ENCODE results near the gene SH3RF3. TPM values are rescaled to one million over a fixed set of nuclear protein-coding genes. Genes with fewer than 3 reads are reported as not detected.
"Not testable (repeated sequence)": the region's sequence is repeated elsewhere in the genome, so short reads cannot be mapped to it uniquely, and the experiment has no call there.

Gene SH3RF3
- total RNA-seq, 1 donor from 2014 or later: 10.8 TPM

DNA sequence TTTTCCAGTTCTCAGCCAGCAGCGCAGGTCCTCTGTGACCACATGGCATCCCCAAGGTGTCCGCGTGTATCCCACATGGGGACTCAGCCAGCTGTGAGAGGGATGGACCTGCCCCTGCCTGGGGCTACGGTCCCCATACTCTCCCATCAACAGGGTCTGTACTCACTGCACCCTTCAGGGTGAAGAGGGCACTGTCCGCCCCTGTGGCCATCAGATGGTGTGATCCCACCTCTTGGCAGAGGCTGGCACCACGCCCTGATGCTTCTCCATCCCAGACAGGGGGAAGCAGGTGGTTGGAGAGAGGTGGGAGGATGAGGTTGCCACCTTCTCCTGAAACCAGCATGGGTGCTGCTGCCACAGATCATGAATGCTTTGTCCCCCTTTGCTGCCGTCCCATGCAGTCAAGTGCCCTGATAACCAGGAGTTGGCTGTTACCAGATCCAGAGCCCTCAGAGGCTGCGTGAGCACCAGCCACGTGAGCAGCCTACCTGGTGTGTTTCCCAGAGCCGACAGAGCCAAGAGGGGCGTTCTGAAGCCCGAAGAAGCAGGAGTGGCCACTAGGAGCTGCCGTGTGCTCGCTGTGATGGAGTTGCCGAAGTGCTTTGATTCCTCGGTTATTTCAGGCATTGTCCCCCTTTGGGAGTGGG lies 93.9 kb downstream of the SH3RF3 start:
- intact Hi-C loops (cut with DNase I): no loop called here
- Histone ChIP-seq H3K4me3 (no peak overlapping the region), H3K9me3 (no peaks in the 10 kb centered on the region), H3K4me1 (peaks cover 13% of the 10 kb centered on the region), H3K27ac (no peak overlapping the region), H3K27me3 (no peaks in the 10 kb centered on the region), H3K36me3 (no peaks in the 10 kb centered on the region)
- TF ChIP-seq CTCF (IDR thresholded peaks at IDR 0.05): no peak
- TF ChIP-seq POLR2A (IDR thresholded peaks at IDR 0.05): no peak
- no peak for TF ChIP-seq POLR2AphosphoS5 (IDR thresholded peaks at IDR 0.05; ENCODE audit: insufficient read depth in 1 of 2, low read depth in 1 of 2)
- no peak for DNase-seq (ENCODE audit: extremely low spot score in 2 of 2)

DNA sequence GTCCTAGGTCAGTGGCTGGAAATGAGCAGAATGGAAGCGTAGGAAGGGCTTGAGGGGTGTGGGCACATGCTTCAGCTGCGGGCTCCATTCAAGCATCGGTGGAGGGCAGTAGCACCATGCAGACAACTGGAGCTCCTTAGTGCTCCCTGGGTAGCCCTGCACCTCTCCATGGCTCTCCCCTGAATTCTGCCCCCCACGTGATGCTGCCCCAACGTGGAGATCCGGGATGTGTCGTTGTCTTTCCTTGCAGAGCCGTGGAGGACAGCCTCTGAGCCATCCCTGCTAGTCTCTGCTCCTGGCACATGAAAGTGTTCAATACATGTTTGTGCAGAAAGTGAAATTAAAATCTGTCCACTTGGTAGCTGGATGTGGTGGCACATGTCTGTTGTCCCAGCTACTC lies 94.5 kb downstream of the SH3RF3 start:
- Histone ChIP-seq H3K9me3 (no peaks in the 10 kb centered on the region), H3K4me3 (no peak overlapping the region), H3K36me3 (no peaks in the 10 kb centered on the region), H3K4me1 (peaks cover 7% of the 10 kb centered on the region), H3K27me3 (no peaks in the 10 kb centered on the region), H3K27ac (no peak overlapping the region)
- TF ChIP-seq POLR2A (IDR thresholded peaks at IDR 0.05) (no peak), CTCF (IDR thresholded peaks at IDR 0.05) (no peak), POLR2AphosphoS5 (IDR thresholded peaks at IDR 0.05; ENCODE audit: insufficient read depth in 1 of 2, low read depth in 1 of 2) (no peak)
- peak in 1 of 2 donors; percentile 91 for DNase-seq (ENCODE audit: extremely low spot score in 2 of 2)
- intact Hi-C loops (cut with DNase I): no loop called here

- H3K4me1 ChIP-seq; intact Hi-C loops (cut with DNase I); H3K4me3 ChIP-seq; H3K36me3 ChIP-seq; DNase-seq (ENCODE audit: extremely low spot score in 2 of 2); H3K9me3 ChIP-seq; H3K27me3 ChIP-seq; H3K27ac ChIP-seq: not testable (repeated sequence)
Measured at GRCh38 chr2:109224341-109224740, 95.3 kb downstream of the SH3RF3 start.

- H3K27me3 ChIP-seq: no peaks in the 10 kb centered on the region
- peak in 1 of 2 donors; percentile 76 for DNase-seq (ENCODE audit: extremely low spot score in 2 of 2)
- intact Hi-C loops (cut with DNase I): no loop called here
- H3K27ac ChIP-seq: no peak overlapping the region
- no peak for TF ChIP-seq CTCF (IDR thresholded peaks at IDR 0.05)
- no peak for TF ChIP-seq POLR2AphosphoS5 (IDR thresholded peaks at IDR 0.05; ENCODE audit: insufficient read depth in 1 of 2, low read depth in 1 of 2)
- TF ChIP-seq POLR2A (IDR thresholded peaks at IDR 0.05): no peak
- no peaks in the 10 kb centered on the region for H3K9me3 ChIP-seq
- H3K4me1 ChIP-seq: no peaks in the 10 kb centered on the region
- no peaks in the 10 kb centered on the region for H3K36me3 ChIP-seq
- no peak overlapping the region for H3K4me3 ChIP-seq
Measured at GRCh38 chr2:109225170-109225782, 96.3 kb downstream of the SH3RF3 start.

GRCh38 chr2:109226128-109226527 lies 97.1 kb downstream of the SH3RF3 start:
- H3K4me1 ChIP-seq: no peaks in the 10 kb centered on the region
- H3K36me3 ChIP-seq: no peaks in the 10 kb centered on the region
- H3K27ac ChIP-seq: no peak overlapping the region
- H3K4me3 ChIP-seq: no peak overlapping the region
- no peaks in the 10 kb centered on the region for H3K9me3 ChIP-seq
- intact Hi-C loops (cut with DNase I): no loop called here
- DNase-seq (ENCODE audit: extremely low spot score in 2 of 2): no peak
- TF ChIP-seq POLR2AphosphoS5 (IDR thresholded peaks at IDR 0.05; ENCODE audit: insufficient read depth in 1 of 2, low read depth in 1 of 2) (no peak), POLR2A (IDR thresholded peaks at IDR 0.05) (no peak), CTCF (IDR thresholded peaks at IDR 0.05) (no peak)
- H3K27me3 ChIP-seq: no peaks in the 10 kb centered on the region

Data from vagina (tissue), 2 donors.